ENCODE measurements around the gene BBS9. TPM values are rescaled to one million over a fixed set of nuclear protein-coding genes. Genes with fewer than 3 reads are reported as not detected.

The BBS9 gene
- total and polyA plus RNA-seq, 2 of the 4 experiments (the other 2 are of a cell fraction), result 7.9 to 9.5 TPM

DNA sequence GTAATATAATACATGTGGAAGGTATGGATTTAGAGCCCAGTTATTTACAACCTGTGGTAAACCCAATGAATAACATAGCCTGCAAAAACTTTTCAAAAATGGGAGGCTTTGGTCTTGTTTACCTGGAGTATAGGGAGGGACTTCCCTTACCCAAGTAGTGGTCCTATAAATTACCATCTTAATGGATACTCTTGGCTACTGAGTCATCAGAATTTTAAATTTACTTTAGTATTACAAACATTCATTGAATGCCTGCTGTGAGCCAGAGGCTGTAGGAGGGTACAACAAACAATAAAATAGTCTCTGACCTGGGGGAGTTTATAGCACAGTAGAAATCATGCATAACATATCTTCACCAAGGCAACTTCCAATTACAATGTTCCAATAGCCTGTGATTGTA is 365.1 kb downstream of the BBS9 start:
- no peak overlapping the region for H3K27ac ChIP-seq (ENCODE audit: insufficient read depth, low read length)

More for the DNA sequence above, 365.1 kb downstream of the BBS9 start:
- in situ Hi-C loops (cut with MboI; ENCODE audit: low sequenced_read_pairs), result no loop called here
- H2AFZ ChIP-seq (replicated peaks; ENCODE audit: low read length, poor library complexity), result no peak overlapping the region
- peak; percentile 11 for DNase-seq
- no peaks in the 10 kb centered on the region for H3K9me1 ChIP-seq (ENCODE audit: insufficient read depth, low read length)
- no peak overlapping the region for H2BK5ac ChIP-seq (ENCODE audit: low read depth, low read length, poor library complexity, severe bottlenecking)
- no TSS peak for BruUV-seq (replicated peaks)
- no peaks in the 10 kb centered on the region for H3K27me3 ChIP-seq (ENCODE audit: control insufficient read depth, insufficient read depth, low read length)
- H4K8ac ChIP-seq (ENCODE audit: low read depth in 2 of 2, low read length in 2 of 2), result no peak overlapping the region
- no peaks in the 10 kb centered on the region for H3K79me1 ChIP-seq (ENCODE audit: low read depth in 1 of 2, low read length in 2 of 2)
- intact Hi-C loops (cut with micrococcal nuclease), result no loop called here
- no peaks in the 10 kb centered on the region for H4K20me1 ChIP-seq (ENCODE audit: insufficient read depth, low read length)
- H3K36me3 ChIP-seq (ENCODE audit: control insufficient read depth, insufficient read depth, low read length), result no peaks in the 10 kb centered on the region
- POLR2A ChIA-PET (ENCODE audit: unreplicated experiment), result no interaction called here
- H3K4ac ChIP-seq (ENCODE audit: low read depth, low read length), result no peak overlapping the region
- H3K18ac ChIP-seq (ENCODE audit: low read depth, low read length), result no peak overlapping the region
- no peak overlapping the region for H3K23ac ChIP-seq (ENCODE audit: low read depth, low read length)
- TF ChIP-seq SMC3 (IDR thresholded peaks at IDR 0.05; ENCODE audit: low read depth, low read length) (no peak), RAD21 (IDR thresholded peaks at IDR 0.05; ENCODE audit: low read length) (no peak), POLR2A (IDR thresholded peaks at IDR 0.05; ENCODE audit: low read depth, low read length) (no peak), MAFK (IDR thresholded peaks at IDR 0.05; ENCODE audit: low read depth, low read length) (no peak), USF2 (IDR thresholded peaks at IDR 0.05; ENCODE audit: low read depth, low read length) (no peak), ELK1 (IDR thresholded peaks at IDR 0.05; ENCODE audit: borderline replicate concordance, low read depth, low read length) (no peak), BHLHE40 (IDR thresholded peaks at IDR 0.05; ENCODE audit: low read depth, low read length) (no peak), CHD1 (IDR thresholded peaks at IDR 0.05; ENCODE audit: low read depth, low read length) (no peak)
- TF ChIP-seq, protein P1, sequence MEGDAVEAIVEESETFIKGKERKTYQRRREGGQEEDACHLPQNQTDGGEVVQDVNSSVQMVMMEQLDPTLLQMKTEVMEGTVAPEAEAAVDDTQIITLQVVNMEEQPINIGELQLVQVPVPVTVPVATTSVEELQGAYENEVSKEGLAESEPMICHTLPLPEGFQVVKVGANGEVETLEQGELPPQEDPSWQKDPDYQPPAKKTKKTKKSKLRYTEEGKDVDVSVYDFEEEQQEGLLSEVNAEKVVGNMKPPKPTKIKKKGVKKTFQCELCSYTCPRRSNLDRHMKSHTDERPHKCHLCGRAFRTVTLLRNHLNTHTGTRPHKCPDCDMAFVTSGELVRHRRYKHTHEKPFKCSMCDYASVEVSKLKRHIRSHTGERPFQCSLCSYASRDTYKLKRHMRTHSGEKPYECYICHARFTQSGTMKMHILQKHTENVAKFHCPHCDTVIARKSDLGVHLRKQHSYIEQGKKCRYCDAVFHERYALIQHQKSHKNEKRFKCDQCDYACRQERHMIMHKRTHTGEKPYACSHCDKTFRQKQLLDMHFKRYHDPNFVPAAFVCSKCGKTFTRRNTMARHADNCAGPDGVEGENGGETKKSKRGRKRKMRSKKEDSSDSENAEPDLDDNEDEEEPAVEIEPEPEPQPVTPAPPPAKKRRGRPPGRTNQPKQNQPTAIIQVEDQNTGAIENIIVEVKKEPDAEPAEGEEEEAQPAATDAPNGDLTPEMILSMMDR (conservative IDR thresholded peaks at IDR 0.05; ENCODE audit: low read depth, low read length), result no peak
- H4K5ac ChIP-seq (ENCODE audit: low read depth, low read length), result no peak overlapping the region
- CTCF ChIA-PET, result no interaction called here
- no peaks in the 10 kb centered on the region for H3K9me3 ChIP-seq (ENCODE audit: control insufficient read depth, insufficient read depth, low read length)
- no peak overlapping the region for H2BK120ac ChIP-seq (ENCODE audit: low read depth, low read length)
- H3K14ac ChIP-seq (replicated peaks; ENCODE audit: low read depth, low read length), result no peak overlapping the region
- dilution Hi-C loops (cut with HindIII; ENCODE audit: low sequenced_read_pairs, unreplicated experiment), result no loop called here
- ATAC-seq (ENCODE audit: low read depth), result peak; percentile 53
- H3K4me1 ChIP-seq (ENCODE audit: control insufficient read depth, insufficient read depth, low read length), result peaks cover 3% of the 10 kb centered on the region
- H3K9ac ChIP-seq (ENCODE audit: low read depth, low read length), result no peak overlapping the region
- no peak overlapping the region for H2AK5ac ChIP-seq (ENCODE audit: low read depth, low read length)
- no peak overlapping the region for H2BK15ac ChIP-seq (ENCODE audit: low read depth, low read length)
- no peak overlapping the region for H2AK9ac ChIP-seq (replicated peaks; ENCODE audit: low read depth, low read length, poor library complexity)
- no peak overlapping the region for H3K56ac ChIP-seq (ENCODE audit: extremely low read depth, insufficient read depth, low read length)
- H4K91ac ChIP-seq (ENCODE audit: insufficient read depth, low read depth, low read length), result no peak overlapping the region
- no peak overlapping the region for H2BK20ac ChIP-seq (ENCODE audit: low read depth, low read length)
- no peak overlapping the region for H3K4me2 ChIP-seq (ENCODE audit: low read depth, low read length)
- H3K4me3 ChIP-seq (ENCODE audit: insufficient read depth, low read depth, low read length), result no peak overlapping the region
